ENCODE results near the gene PLA2G2F.

Gene PLA2G2F

DNA sequence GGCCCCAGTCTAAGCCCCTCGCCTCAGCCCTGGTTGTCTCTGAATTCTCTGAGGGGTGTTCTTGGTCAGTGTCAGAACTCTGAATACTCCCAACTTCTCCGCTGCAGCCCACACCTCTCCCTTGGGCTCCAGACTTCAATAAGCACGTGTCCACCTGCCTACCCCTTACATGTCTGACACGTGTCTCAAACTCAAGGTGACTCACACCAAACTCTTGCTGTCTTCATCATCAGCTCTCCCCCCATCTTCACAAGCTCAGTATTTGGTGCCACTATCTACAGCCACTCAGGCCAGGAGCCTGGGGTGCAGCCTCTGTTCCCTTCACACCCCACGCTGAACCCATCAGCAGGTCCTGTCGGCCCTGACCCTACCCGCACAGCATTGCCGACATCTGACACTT is 28.0 kb downstream of the PLA2G2F start:
- no peaks in the 10 kb centered on the region for H3K27me3 ChIP-seq (ENCODE audit: control insufficient read depth in 2 of 2, insufficient read depth in 2 of 2, low read length in 2 of 2)
- H3K9ac ChIP-seq (ENCODE audit: low read depth in 1 of 2, low read length in 2 of 2) = no peak overlapping the region
- no peak overlapping the region for H3K27ac ChIP-seq (ENCODE audit: low read depth in 2 of 2, low read length in 2 of 2)
- no peak overlapping the region for H3K4me3 ChIP-seq (ENCODE audit: low read length in 2 of 2)
- peaks cover 0 to 13% of the 10 kb centered on the region in 2 donors for H3K4me1 ChIP-seq (ENCODE audit: control insufficient read depth in 2 of 2, insufficient read depth in 2 of 2, low read length in 2 of 2)
- no peaks in the 10 kb centered on the region for H3K36me3 ChIP-seq (ENCODE audit: control insufficient read depth in 2 of 2, insufficient read depth in 2 of 2, low read length in 2 of 2)
- peaks cover 5% of the 10 kb centered on the region in 2 donors for H3K9me3 ChIP-seq (ENCODE audit: control insufficient read depth in 2 of 2, low read length in 2 of 2)

DNA sequence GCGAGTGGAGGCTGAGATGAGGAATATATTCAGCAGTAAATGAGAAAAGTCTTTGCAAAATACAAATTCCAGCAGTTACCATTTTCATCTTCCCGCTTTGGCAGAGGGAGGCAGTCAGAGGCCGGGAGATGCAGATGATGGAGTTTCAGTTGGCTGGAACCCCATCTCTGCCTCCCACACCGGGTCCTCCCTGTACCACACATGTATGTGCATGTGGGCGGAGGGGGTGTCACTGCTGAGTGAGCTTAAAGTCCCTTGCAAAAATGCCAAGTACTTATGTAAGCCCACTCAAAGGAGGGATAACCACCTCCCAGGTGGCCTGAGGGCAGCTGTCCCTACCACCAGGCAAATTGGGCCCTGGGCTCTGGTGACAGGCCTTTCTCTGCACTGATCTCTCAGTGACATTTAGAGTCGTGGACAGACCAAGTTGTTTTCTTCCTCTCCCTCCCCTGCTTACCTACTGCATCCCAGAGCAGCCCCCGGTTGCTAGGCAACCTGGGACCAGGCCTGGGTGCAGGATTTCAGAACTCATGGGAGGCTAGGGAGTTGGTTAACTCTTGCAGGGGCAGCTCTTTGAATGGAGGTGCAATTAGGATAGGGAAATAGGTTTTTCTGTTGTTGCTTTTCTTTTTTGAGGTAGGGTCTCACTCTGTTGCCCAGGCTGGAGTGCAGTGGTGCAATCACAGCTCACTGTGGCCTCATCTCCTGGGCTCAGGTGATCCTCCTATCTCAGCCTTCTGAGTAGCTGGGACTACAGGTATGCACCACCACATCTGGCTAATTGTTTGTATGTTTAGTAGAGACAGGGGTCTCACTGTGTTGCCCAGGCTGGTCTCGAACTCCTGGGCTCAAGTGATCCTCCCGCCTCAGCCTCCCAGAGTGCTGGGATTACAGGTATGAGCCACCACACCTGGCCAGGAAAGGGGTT is 29.7 kb downstream of the PLA2G2F start:
- Histone ChIP-seq H3K9ac (ENCODE audit: low read depth in 1 of 2, low read length in 2 of 2) (no peak overlapping the region), H3K36me3 (ENCODE audit: control insufficient read depth in 2 of 2, insufficient read depth in 2 of 2, low read length in 2 of 2) (no peaks in the 10 kb centered on the region), H3K4me3 (ENCODE audit: low read length in 2 of 2) (no peak overlapping the region), H3K4me1 (ENCODE audit: control insufficient read depth in 2 of 2, insufficient read depth in 2 of 2, low read length in 2 of 2) (peaks cover 0 to 13% of the 10 kb centered on the region in 2 donors), H3K9me3 (ENCODE audit: control insufficient read depth in 2 of 2, low read length in 2 of 2) (peaks cover 5% of the 10 kb centered on the region in 2 donors), H3K27me3 (ENCODE audit: control insufficient read depth in 2 of 2, insufficient read depth in 2 of 2, low read length in 2 of 2) (no peaks in the 10 kb centered on the region), H3K27ac (ENCODE audit: low read depth in 2 of 2, low read length in 2 of 2) (no peak overlapping the region)

DNA sequence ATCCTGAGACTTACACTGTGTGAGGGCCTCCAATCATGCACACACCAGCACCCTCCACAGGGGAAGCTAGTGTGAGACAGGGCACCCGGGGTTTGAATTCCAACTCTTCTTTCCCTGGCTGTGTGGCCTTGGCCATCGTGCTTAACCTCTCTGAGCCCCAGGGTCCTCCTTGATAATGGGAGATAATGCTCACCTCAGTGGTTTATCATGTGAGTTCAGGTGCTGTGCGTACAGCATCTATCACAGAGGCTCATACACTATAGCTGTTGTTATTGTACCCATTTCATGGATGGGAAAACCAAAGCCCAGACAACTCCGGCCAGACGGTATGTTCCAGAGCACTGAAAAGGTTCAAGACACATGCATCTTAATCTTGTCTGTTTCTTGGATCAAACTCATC is 30.8 kb downstream of the PLA2G2F start:
- H3K27me3 ChIP-seq (ENCODE audit: control insufficient read depth in 2 of 2, insufficient read depth in 2 of 2, low read length in 2 of 2) = no peaks in the 10 kb centered on the region

GRCh38 chr1:20172033-20172590 is 33.0 kb downstream of the PLA2G2F start:
- H3K4me3 ChIP-seq (ENCODE audit: low read length in 2 of 2) = no peak overlapping the region
- no peak overlapping the region for H3K27ac ChIP-seq (ENCODE audit: low read depth in 2 of 2, low read length in 2 of 2)
- H3K9me3 ChIP-seq (ENCODE audit: control insufficient read depth in 2 of 2, low read length in 2 of 2) = no peaks in the 10 kb centered on the region
- no peaks in the 10 kb centered on the region for H3K27me3 ChIP-seq (ENCODE audit: control insufficient read depth in 2 of 2, insufficient read depth in 2 of 2, low read length in 2 of 2)
- H3K4me1 ChIP-seq (ENCODE audit: control insufficient read depth in 2 of 2, insufficient read depth in 2 of 2, low read length in 2 of 2) = peaks cover 0 to 7% of the 10 kb centered on the region in 2 donors
- no peaks in the 10 kb centered on the region for H3K36me3 ChIP-seq (ENCODE audit: control insufficient read depth in 2 of 2, insufficient read depth in 2 of 2, low read length in 2 of 2)
- no peak overlapping the region for H3K9ac ChIP-seq (ENCODE audit: low read depth in 1 of 2, low read length in 2 of 2)

More for the DNA sequence above, 30.8 kb downstream of the PLA2G2F start:
- Histone ChIP-seq H3K4me1 (ENCODE audit: control insufficient read depth in 2 of 2, insufficient read depth in 2 of 2, low read length in 2 of 2) (peaks cover 0 to 13% of the 10 kb centered on the region in 2 donors), H3K9ac (ENCODE audit: low read depth in 1 of 2, low read length in 2 of 2) (no peak overlapping the region), H3K27ac (ENCODE audit: low read depth in 2 of 2, low read length in 2 of 2) (no peak overlapping the region), H3K4me3 (ENCODE audit: low read length in 2 of 2) (no peak overlapping the region), H3K36me3 (ENCODE audit: control insufficient read depth in 2 of 2, insufficient read depth in 2 of 2, low read length in 2 of 2) (no peaks in the 10 kb centered on the region), H3K9me3 (ENCODE audit: control insufficient read depth in 2 of 2, low read length in 2 of 2) (peaks cover 3 to 5% of the 10 kb centered on the region in 2 donors)

DNA sequence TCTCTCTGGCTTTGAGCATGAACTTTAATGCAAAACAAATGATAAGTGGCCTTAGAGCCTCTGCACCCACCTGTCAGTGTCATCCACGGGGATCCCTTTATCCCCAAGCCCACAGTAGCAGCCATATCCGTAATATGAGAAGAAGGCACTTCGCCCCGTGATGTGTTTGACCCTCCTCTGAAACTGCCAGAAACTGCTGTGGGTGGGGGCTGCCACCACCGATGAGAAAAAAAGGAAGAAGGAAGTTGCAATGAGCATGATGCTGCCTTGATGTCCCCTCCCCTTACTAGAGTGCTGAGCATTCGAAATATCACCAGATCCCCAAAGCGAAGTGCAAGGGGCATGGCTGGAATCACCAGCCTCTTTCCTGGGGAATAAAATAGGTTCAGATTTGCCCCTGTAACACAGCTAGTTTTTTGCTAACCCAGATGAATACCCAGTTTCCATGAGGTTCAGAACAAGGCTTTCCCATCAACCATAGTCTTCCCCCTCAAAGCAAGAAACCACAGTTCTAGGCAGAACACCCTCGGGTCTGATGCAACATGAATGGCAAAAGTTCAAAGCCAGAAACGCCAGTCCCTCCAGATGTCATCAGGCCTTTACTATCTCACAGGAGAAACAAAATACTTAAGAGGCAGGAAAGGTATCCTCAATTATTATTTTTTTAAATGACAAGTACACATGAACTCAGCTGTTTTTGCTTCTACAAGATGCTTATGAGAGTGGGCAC is 36.0 kb downstream of the PLA2G2F start:
- Histone ChIP-seq H3K27ac (ENCODE audit: low read depth in 2 of 2, low read length in 2 of 2) (no peak overlapping the region), H3K9ac (ENCODE audit: low read depth in 1 of 2, low read length in 2 of 2) (no peak overlapping the region), H3K4me1 (ENCODE audit: control insufficient read depth in 2 of 2, insufficient read depth in 2 of 2, low read length in 2 of 2) (peaks cover 0 to 7% of the 10 kb centered on the region in 2 donors), H3K27me3 (ENCODE audit: control insufficient read depth in 2 of 2, insufficient read depth in 2 of 2, low read length in 2 of 2) (no peaks in the 10 kb centered on the region), H3K4me3 (ENCODE audit: low read length in 2 of 2) (no peak overlapping the region), H3K9me3 (ENCODE audit: control insufficient read depth in 2 of 2, low read length in 2 of 2) (no peaks in the 10 kb centered on the region), H3K36me3 (ENCODE audit: control insufficient read depth in 2 of 2, insufficient read depth in 2 of 2, low read length in 2 of 2) (no peaks in the 10 kb centered on the region)

- Histone ChIP-seq H3K4me1 (ENCODE audit: control insufficient read depth in 2 of 2, insufficient read depth in 2 of 2, low read length in 2 of 2) (peaks cover 3 to 7% of the 10 kb centered on the region in 2 donors), H3K9ac (ENCODE audit: low read depth in 1 of 2, low read length in 2 of 2) (no peak overlapping the region), H3K27me3 (ENCODE audit: control insufficient read depth in 2 of 2, insufficient read depth in 2 of 2, low read length in 2 of 2) (no peaks in the 10 kb centered on the region), H3K27ac (ENCODE audit: low read depth in 2 of 2, low read length in 2 of 2) (no peak overlapping the region), H3K9me3 (ENCODE audit: control insufficient read depth in 2 of 2, low read length in 2 of 2) (no peaks in the 10 kb centered on the region), H3K36me3 (ENCODE audit: control insufficient read depth in 2 of 2, insufficient read depth in 2 of 2, low read length in 2 of 2) (no peaks in the 10 kb centered on the region), H3K4me3 (ENCODE audit: low read length in 2 of 2) (no peak overlapping the region)
Measured at GRCh38 chr1:20178634-20179370, 39.7 kb downstream of the PLA2G2F start.

GRCh38 chr1:20179371-20180128 is 40.4 kb downstream of the PLA2G2F start:
- H3K9ac ChIP-seq (ENCODE audit: low read depth in 1 of 2, low read length in 2 of 2) = no peak overlapping the region

GRCh38 chr1:20180129-20180843 is 41.2 kb downstream of the PLA2G2F start:
- Histone ChIP-seq H3K36me3 (ENCODE audit: control insufficient read depth in 2 of 2, insufficient read depth in 2 of 2, low read length in 2 of 2) (no peaks in the 10 kb centered on the region), H3K27me3 (ENCODE audit: control insufficient read depth in 2 of 2, insufficient read depth in 2 of 2, low read length in 2 of 2) (no peaks in the 10 kb centered on the region), H3K9me3 (ENCODE audit: control insufficient read depth in 2 of 2, low read length in 2 of 2) (no peaks in the 10 kb centered on the region), H3K9ac (ENCODE audit: low read depth in 1 of 2, low read length in 2 of 2) (no peak overlapping the region), H3K4me3 (ENCODE audit: low read length in 2 of 2) (no peak overlapping the region), H3K27ac (ENCODE audit: low read depth in 2 of 2, low read length in 2 of 2) (no peak overlapping the region), H3K4me1 (ENCODE audit: control insufficient read depth in 2 of 2, insufficient read depth in 2 of 2, low read length in 2 of 2) (peaks cover 3 to 13% of the 10 kb centered on the region in 2 donors)

More at GRCh38 chr1:20179371-20180128, 40.4 kb downstream of the PLA2G2F start:
- Histone ChIP-seq H3K4me1 (ENCODE audit: control insufficient read depth in 2 of 2, insufficient read depth in 2 of 2, low read length in 2 of 2) (peaks cover 3 to 10% of the 10 kb centered on the region in 2 donors), H3K9me3 (ENCODE audit: control insufficient read depth in 2 of 2, low read length in 2 of 2) (no peaks in the 10 kb centered on the region), H3K27ac (ENCODE audit: low read depth in 2 of 2, low read length in 2 of 2) (no peak overlapping the region), H3K27me3 (ENCODE audit: control insufficient read depth in 2 of 2, insufficient read depth in 2 of 2, low read length in 2 of 2) (no peaks in the 10 kb centered on the region), H3K4me3 (ENCODE audit: low read length in 2 of 2) (no peak overlapping the region), H3K36me3 (ENCODE audit: control insufficient read depth in 2 of 2, insufficient read depth in 2 of 2, low read length in 2 of 2) (no peaks in the 10 kb centered on the region)

- Histone ChIP-seq H3K4me1 (ENCODE audit: control insufficient read depth in 2 of 2, insufficient read depth in 2 of 2, low read length in 2 of 2) (peaks cover 3 to 17% of the 10 kb centered on the region in 2 donors), H3K9me3 (ENCODE audit: control insufficient read depth in 2 of 2, low read length in 2 of 2) (no peaks in the 10 kb centered on the region), H3K9ac (ENCODE audit: low read depth in 1 of 2, low read length in 2 of 2) (no peak overlapping the region), H3K27ac (ENCODE audit: low read depth in 2 of 2, low read length in 2 of 2) (no peak overlapping the region), H3K27me3 (ENCODE audit: control insufficient read depth in 2 of 2, insufficient read depth in 2 of 2, low read length in 2 of 2) (no peaks in the 10 kb centered on the region), H3K4me3 (ENCODE audit: low read length in 2 of 2) (no peak overlapping the region), H3K36me3 (ENCODE audit: control insufficient read depth in 2 of 2, insufficient read depth in 2 of 2, low read length in 2 of 2) (no peaks in the 10 kb centered on the region)
Measured at GRCh38 chr1:20180844-20181207, 41.7 kb downstream of the PLA2G2F start.
